ENCODE data around the gene EPG5.

DNA sequence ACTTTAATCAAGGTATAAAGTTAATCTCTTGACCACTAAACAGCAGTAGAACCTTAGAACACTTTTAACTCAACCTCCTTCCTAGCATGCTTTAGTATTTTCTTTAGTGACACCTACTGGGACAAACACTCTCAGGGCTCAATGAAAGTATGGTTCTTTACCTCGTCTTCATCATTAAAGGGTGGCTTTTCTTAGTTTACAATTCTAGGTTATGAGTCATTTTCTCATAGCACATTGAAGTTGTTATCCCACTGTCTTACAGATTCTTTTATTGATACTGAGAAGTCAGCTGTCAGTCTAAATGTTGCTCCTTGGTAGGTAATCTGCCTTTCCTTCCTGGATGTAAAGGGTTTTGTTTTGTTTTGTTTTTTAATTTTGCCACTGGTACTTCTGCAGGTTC lies 103.7 kb downstream of the EPG5 start:
- TF ChIP-seq CTCF (IDR thresholded peaks at IDR 0.05; ENCODE audit: borderline replicate concordance, extremely low read depth, low read length, poor library complexity, severe bottlenecking) (no peak), EZH2 (IDR thresholded peaks at IDR 0.05; ENCODE audit: borderline replicate concordance, low read depth, low read length, severe bottlenecking) (no peak)

Measured in DND-41 (cell line).